ENCODE results near the gene KCNF1. TPM values are rescaled to one million over a fixed set of nuclear protein-coding genes. Genes with fewer than 3 reads are reported as not detected.

KCNF1 gene
- total RNA-seq, 1 experiment from 2014 or later: 1.3 TPM

- intact Hi-C loops (cut with micrococcal nuclease): no loop called here
- Histone ChIP-seq H3K36me3 (ENCODE audit: low read depth, low read length) (no peaks in the 10 kb centered on the region), H3K4me2 (ENCODE audit: low read length) (no peak overlapping the region), H3K4me1 (ENCODE audit: insufficient read depth, low read length) (no peaks in the 10 kb centered on the region), H3K4me3 (ENCODE audit: low read length) (no peak overlapping the region), H3K27ac (ENCODE audit: low read length) (no peak overlapping the region), H3K9me2 (replicated peaks; ENCODE audit: low read length) (no peaks in the 10 kb centered on the region), H3F3A (ENCODE audit: low read length, unreplicated experiment) (no peaks in the 10 kb centered on the region), H2AFZ (ENCODE audit: low read length) (no peak overlapping the region), H3K79me2 (ENCODE audit: low read length) (no peaks in the 10 kb centered on the region), H3K9ac (ENCODE audit: low read length) (no peak overlapping the region), H3K9me3 (ENCODE audit: low read length) (no peaks in the 10 kb centered on the region), H3K27me3 (ENCODE audit: low read length) (no peaks in the 10 kb centered on the region), H4K20me1 (ENCODE audit: low read length) (no peaks in the 10 kb centered on the region)
- no TSS peak for BruUV-seq (replicated peaks)
- no peak for TF ChIP-seq CTCF (conservative IDR thresholded peaks at IDR 0.05; ENCODE audit: low read depth, low read length)
- TF ChIP-seq EZH2phosphoT487 (IDR thresholded peaks at IDR 0.05; ENCODE audit: borderline replicate concordance, low read length): no peak
- TF ChIP-seq EZH2 (IDR thresholded peaks at IDR 0.05; ENCODE audit: low read length, unreplicated experiment): no peak
- ATAC-seq: no peak
- ChIA-PET CTCF (no interaction called here), POLR2A (ENCODE audit: unreplicated experiment) (no interaction called here)
- DNase-seq: no peak
Measured at GRCh38 chr2:10918661-10919409, 7.1 kb downstream of the KCNF1 start.

- Histone ChIP-seq H2AFZ (ENCODE audit: low read length) (no peak overlapping the region), H3K9ac (ENCODE audit: low read length) (no peak overlapping the region), H3F3A (ENCODE audit: low read length, unreplicated experiment) (no peaks in the 10 kb centered on the region), H3K27me3 (ENCODE audit: low read length) (no peaks in the 10 kb centered on the region), H3K4me2 (ENCODE audit: low read length) (no peak overlapping the region), H3K9me3 (ENCODE audit: low read length) (no peaks in the 10 kb centered on the region), H3K27ac (ENCODE audit: low read length) (no peak overlapping the region), H3K4me3 (ENCODE audit: low read length) (no peak overlapping the region), H3K9me2 (replicated peaks; ENCODE audit: low read length) (no peaks in the 10 kb centered on the region), H4K20me1 (ENCODE audit: low read length) (no peaks in the 10 kb centered on the region), H3K36me3 (ENCODE audit: low read depth, low read length) (no peaks in the 10 kb centered on the region), H3K4me1 (ENCODE audit: insufficient read depth, low read length) (no peaks in the 10 kb centered on the region), H3K79me2 (ENCODE audit: low read length) (no peaks in the 10 kb centered on the region)
- no peak for DNase-seq
- intact Hi-C loops (cut with micrococcal nuclease): no loop called here
- TF ChIP-seq EZH2phosphoT487 (IDR thresholded peaks at IDR 0.05; ENCODE audit: borderline replicate concordance, low read length) (no peak), EZH2 (IDR thresholded peaks at IDR 0.05; ENCODE audit: low read length, unreplicated experiment) (no peak), CTCF (conservative IDR thresholded peaks at IDR 0.05; ENCODE audit: low read depth, low read length) (no peak)
- ATAC-seq: no peak
- ChIA-PET POLR2A (ENCODE audit: unreplicated experiment) (no interaction called here), CTCF (no interaction called here)
- BruUV-seq (replicated peaks): no TSS peak
Measured at GRCh38 chr2:10919410-10919770, 7.7 kb downstream of the KCNF1 start.

GRCh38 chr2:10919771-10920621 is 8.3 kb downstream of the KCNF1 start:
- Histone ChIP-seq H3K9ac (ENCODE audit: low read length) (no peak overlapping the region), H3K36me3 (ENCODE audit: low read depth, low read length) (no peaks in the 10 kb centered on the region), H3K9me2 (replicated peaks; ENCODE audit: low read length) (no peaks in the 10 kb centered on the region), H3K4me1 (ENCODE audit: insufficient read depth, low read length) (no peaks in the 10 kb centered on the region), H2AFZ (ENCODE audit: low read length) (no peak overlapping the region), H3F3A (ENCODE audit: low read length, unreplicated experiment) (no peaks in the 10 kb centered on the region), H3K27me3 (ENCODE audit: low read length) (no peaks in the 10 kb centered on the region), H3K9me3 (ENCODE audit: low read length) (no peaks in the 10 kb centered on the region), H3K4me2 (ENCODE audit: low read length) (no peak overlapping the region), H3K27ac (ENCODE audit: low read length) (no peak overlapping the region), H3K4me3 (ENCODE audit: low read length) (no peak overlapping the region), H4K20me1 (ENCODE audit: low read length) (no peaks in the 10 kb centered on the region), H3K79me2 (ENCODE audit: low read length) (no peaks in the 10 kb centered on the region)
- intact Hi-C loops (cut with micrococcal nuclease): no loop called here
- no peak for TF ChIP-seq EZH2 (IDR thresholded peaks at IDR 0.05; ENCODE audit: low read length, unreplicated experiment)
- TF ChIP-seq EZH2phosphoT487 (IDR thresholded peaks at IDR 0.05; ENCODE audit: borderline replicate concordance, low read length): no peak
- no peak for TF ChIP-seq CTCF (conservative IDR thresholded peaks at IDR 0.05; ENCODE audit: low read depth, low read length)
- ATAC-seq (no peak), DNase-seq (no peak)
- no TSS peak for BruUV-seq (replicated peaks)
- POLR2A ChIA-PET (ENCODE audit: unreplicated experiment): no interaction called here
- CTCF ChIA-PET: no interaction called here
